Suprapubic skin (tissue), 4 donors: ENCODE results near the gene NPTX1. TPM values are rescaled to one million over a fixed set of nuclear protein-coding genes. Genes with fewer than 3 reads are reported as not detected.
A peak's percentile ranks its signal among the peaks of the same experiment; 100 is the strongest.

Source experiments
- DNase-seq, 2 donors: peaks; one replicate each; pipeline ENCODE4 v3.0.0-alpha.2; 2019; ENCODE audit warnings: low spot score in 2 of 2
- H3K27ac ChIP-seq: fragments of 200-600 bp; sonication (generic); one replicate; pipeline ENCODE4 v1.5.1; 2019
- H3K27me3 ChIP-seq: fragments of 200-600 bp; sonication (generic); one replicate; pipeline ENCODE4 v1.5.1; 2019
- H3K36me3 ChIP-seq: fragments of 200-600 bp; sonication (generic); one replicate; pipeline ENCODE4 v1.5.1; 2019
- H3K4me1 ChIP-seq: fragments of 200-600 bp; sonication (generic); one replicate; pipeline ENCODE4 v1.5.1; 2019
- H3K4me3 ChIP-seq: fragments of 200-600 bp; sonication (generic); one replicate; pipeline ENCODE4 v1.5.1; 2019; ENCODE audit warnings: mild to moderate bottlenecking
- H3K9me3 ChIP-seq: fragments of 200-600 bp; sonication (generic); one replicate; pipeline ENCODE4 v1.5.1; 2019
- CTCF ChIP-seq, 2 donors: fragments of 200-600 bp in 1 of 2; fragments of 450-650 bp in 1 of 2; sonication (generic) in 1 of 2; IDR thresholded peaks; one replicate each; pipeline ENCODE4 v1.5.1; 2016 to 2019; ENCODE audit warnings: antibody characterized with exemption in 2 of 2, mild to moderate bottlenecking in 1 of 2, moderate library complexity in 1 of 2
- EP300 ChIP-seq: sonication (generic); formaldehyde crosslinking; IDR thresholded peaks from one replicate; pipeline ENCODE4 v1.6.1; 2017; ENCODE audit warnings: antibody characterized with exemption
- POLR2A ChIP-seq, 2 donors: fragments of 450-650 bp; IDR thresholded peaks; one replicate each; pipeline ENCODE4 v1.6.1; 2017; ENCODE audit warnings: antibody characterized with exemption in 2 of 2, mild to moderate bottlenecking in 2 of 2, moderate library complexity in 2 of 2
- POLR2AphosphoS5 ChIP-seq, 3 donors: sonication (generic); formaldehyde crosslinking; IDR thresholded peaks; one replicate each; pipeline ENCODE4 v1.6.1; 2017; ENCODE audit warnings: antibody characterized with exemption in 3 of 3
- WGBS: methylation state at CpG from one replicate; pipeline ENCODE4 v1.1.5; 2018; 5-methylcytosine and 5-hydroxymethylcytosine counted together
- total RNA-seq, 4 donors: library from RNA; depleted of rRNA; stranded (reverse); fragments of >200 nt; gene quantifications; one replicate each; pipeline ENCODE4 v1.1.0, GENCODE V29; 2016

The NPTX1 gene
- total RNA-seq, 4 donors from 2014 or later = 0.72 to 4.2 (median 3.7) TPM

- H3K4me3 ChIP-seq = no peak overlapping the region
- H3K9me3 ChIP-seq = no peaks in the 10 kb centered on the region
- 71% methylated on average over 16 of the region's 27 CpGs for WGBS
- no peak for DNase-seq
- H3K4me1 ChIP-seq = peaks cover 20% of the 10 kb centered on the region
- H3K27ac ChIP-seq = no peak overlapping the region
- TF ChIP-seq POLR2A (IDR thresholded peaks at IDR 0.05) (no peak), POLR2AphosphoS5 (IDR thresholded peaks at IDR 0.05) (no peak), CTCF (IDR thresholded peaks at IDR 0.05) (no peak), EP300 (no peak)
- no peaks in the 10 kb centered on the region for H3K27me3 ChIP-seq
- H3K36me3 ChIP-seq = peaks cover 11% of the 10 kb centered on the region
Measured at GRCh38 chr17:80424878-80425765, 51.3 kb downstream of the NPTX1 start.

GRCh38 chr17:80424261-80424660 lies 52.1 kb downstream of the NPTX1 start:
- 83% methylated on average over 6 of the region's 8 CpGs for WGBS
- Histone ChIP-seq H3K9me3 (no peaks in the 10 kb centered on the region), H3K36me3 (peaks cover 12% of the 10 kb centered on the region), H3K27me3 (no peaks in the 10 kb centered on the region), H3K27ac (no peak overlapping the region), H3K4me3 (no peak overlapping the region), H3K4me1 (peaks cover 20% of the 10 kb centered on the region)
- TF ChIP-seq EP300 = no peak
- TF ChIP-seq POLR2AphosphoS5 (IDR thresholded peaks at IDR 0.05) = no peak
- no peak for TF ChIP-seq POLR2A (IDR thresholded peaks at IDR 0.05)
- TF ChIP-seq CTCF (IDR thresholded peaks at IDR 0.05) = no peak
- no peak for DNase-seq

GRCh38 chr17:80423536-80424225 lies 52.7 kb downstream of the NPTX1 start:
- TF ChIP-seq EP300 (no peak), POLR2AphosphoS5 (IDR thresholded peaks at IDR 0.05) (no peak), CTCF (IDR thresholded peaks at IDR 0.05) (no peak), POLR2A (IDR thresholded peaks at IDR 0.05) (no peak)
- DNase-seq = peak in 1 of 2 donors; percentile 51
- WGBS = 45% methylated on average over 9 of the region's 13 CpGs
- H3K36me3 ChIP-seq = peaks cover 12% of the 10 kb centered on the region
- H3K4me1 ChIP-seq = peaks cover 20% of the 10 kb centered on the region
- H3K9me3 ChIP-seq = no peaks in the 10 kb centered on the region
- H3K27me3 ChIP-seq = no peaks in the 10 kb centered on the region
- H3K4me3 ChIP-seq = no peak overlapping the region
- H3K27ac ChIP-seq = no peak overlapping the region

- no peak for DNase-seq
- WGBS = 63% methylated on average over 5 of the region's 20 CpGs
- no peak for TF ChIP-seq CTCF (IDR thresholded peaks at IDR 0.05)
- TF ChIP-seq EP300 = no peak
- no peak for TF ChIP-seq POLR2A (IDR thresholded peaks at IDR 0.05)
- no peak for TF ChIP-seq POLR2AphosphoS5 (IDR thresholded peaks at IDR 0.05)
- no peak overlapping the region for H3K27ac ChIP-seq
- H3K27me3 ChIP-seq = no peaks in the 10 kb centered on the region
- H3K36me3 ChIP-seq = peaks cover 12% of the 10 kb centered on the region
- H3K4me3 ChIP-seq = no peak overlapping the region
- H3K4me1 ChIP-seq = peaks cover 20% of the 10 kb centered on the region
- no peaks in the 10 kb centered on the region for H3K9me3 ChIP-seq
Measured at GRCh38 chr17:80422981-80423380, 53.4 kb downstream of the NPTX1 start.

- Histone ChIP-seq H3K27me3 (no peaks in the 10 kb centered on the region), H3K4me3 (no peak overlapping the region), H3K36me3 (peaks cover 12% of the 10 kb centered on the region), H3K27ac (no peak overlapping the region), H3K4me1 (peaks cover 20% of the 10 kb centered on the region), H3K9me3 (no peaks in the 10 kb centered on the region)
- TF ChIP-seq EP300 (no peak), CTCF (IDR thresholded peaks at IDR 0.05) (no peak), POLR2A (IDR thresholded peaks at IDR 0.05) (no peak), POLR2AphosphoS5 (IDR thresholded peaks at IDR 0.05) (no peak)
- no peak for DNase-seq
- 87% methylated on average over 14 of the region's 18 CpGs for WGBS
Measured at GRCh38 chr17:80422276-80422675, 54.1 kb downstream of the NPTX1 start.
